ENCODE results near the gene CCDC174.

CCDC174 gene

GRCh38 chr3:14614189-14614588, 37.4 kb upstream of the CCDC174 start:
- Histone ChIP-seq H3K4me2 (ENCODE audit: low read depth, low read length, poor library complexity, severe bottlenecking) (no peak overlapping the region), H3K9me2 (replicated peaks; ENCODE audit: low read depth, low read length) (no peaks in the 10 kb centered on the region), H3F3A (ENCODE audit: low read depth) (no peaks in the 10 kb centered on the region), H3K9ac (ENCODE audit: low read depth, low read length, poor library complexity, severe bottlenecking) (no peak overlapping the region), H3K4me3 (ENCODE audit: low read length, poor library complexity, severe bottlenecking) (no peak overlapping the region), H3K79me2 (ENCODE audit: insufficient read depth, low read length) (no peaks in the 10 kb centered on the region), H3K36me3 (ENCODE audit: insufficient read depth, low read length) (no peaks in the 10 kb centered on the region), H3K9me3 (ENCODE audit: insufficient read depth, low read depth, low read length) (no peaks in the 10 kb centered on the region), H4K20me1 (ENCODE audit: insufficient read depth, low read length, poor library complexity, severe bottlenecking) (no peaks in the 10 kb centered on the region), H2AFZ (ENCODE audit: low read length) (no peak overlapping the region), H3K27me3 (ENCODE audit: insufficient read depth, low read length, poor library complexity, severe bottlenecking) (no peaks in the 10 kb centered on the region), H3K4me1 (ENCODE audit: insufficient read depth, low read length, poor library complexity, severe bottlenecking) (no peaks in the 10 kb centered on the region)
- TF ChIP-seq CTCF (conservative IDR thresholded peaks at IDR 0.05; ENCODE audit: low read length) (no peak), EZH2phosphoT487 (IDR thresholded peaks at IDR 0.05; ENCODE audit: borderline replicate concordance) (no peak)

GRCh38 chr3:14614862-14615261, 36.7 kb upstream of the CCDC174 start:
- H4K20me1 ChIP-seq (ENCODE audit: insufficient read depth, low read length, poor library complexity, severe bottlenecking) = no peaks in the 10 kb centered on the region
- no peak overlapping the region for H3K4me2 ChIP-seq (ENCODE audit: low read depth, low read length, poor library complexity, severe bottlenecking)
- H3K9me3 ChIP-seq (ENCODE audit: insufficient read depth, low read depth, low read length) = no peaks in the 10 kb centered on the region
- no peaks in the 10 kb centered on the region for H3K79me2 ChIP-seq (ENCODE audit: insufficient read depth, low read length)
- no peaks in the 10 kb centered on the region for H3K4me1 ChIP-seq (ENCODE audit: insufficient read depth, low read length, poor library complexity, severe bottlenecking)
- no peak overlapping the region for H3K4me3 ChIP-seq (ENCODE audit: low read length, poor library complexity, severe bottlenecking)
- no peaks in the 10 kb centered on the region for H3F3A ChIP-seq (ENCODE audit: low read depth)
- H3K27me3 ChIP-seq (ENCODE audit: insufficient read depth, low read length, poor library complexity, severe bottlenecking) = no peaks in the 10 kb centered on the region
- no peaks in the 10 kb centered on the region for H3K36me3 ChIP-seq (ENCODE audit: insufficient read depth, low read length)
- TF ChIP-seq EZH2phosphoT487 (IDR thresholded peaks at IDR 0.05; ENCODE audit: borderline replicate concordance) (no peak), CTCF (conservative IDR thresholded peaks at IDR 0.05; ENCODE audit: low read length) (no peak)
- no peak overlapping the region for H2AFZ ChIP-seq (ENCODE audit: low read length)
- no peaks in the 10 kb centered on the region for H3K9me2 ChIP-seq (replicated peaks; ENCODE audit: low read depth, low read length)
- no peak overlapping the region for H3K9ac ChIP-seq (ENCODE audit: low read depth, low read length, poor library complexity, severe bottlenecking)

- no peak overlapping the region for H3K4me2 ChIP-seq (ENCODE audit: low read depth, low read length, poor library complexity, severe bottlenecking)
- H3K9me3 ChIP-seq (ENCODE audit: insufficient read depth, low read depth, low read length) = no peaks in the 10 kb centered on the region
- no peaks in the 10 kb centered on the region for H4K20me1 ChIP-seq (ENCODE audit: insufficient read depth, low read length, poor library complexity, severe bottlenecking)
- no peak overlapping the region for H3K4me3 ChIP-seq (ENCODE audit: low read length, poor library complexity, severe bottlenecking)
- no peaks in the 10 kb centered on the region for H3K27me3 ChIP-seq (ENCODE audit: insufficient read depth, low read length, poor library complexity, severe bottlenecking)
- H3K4me1 ChIP-seq (ENCODE audit: insufficient read depth, low read length, poor library complexity, severe bottlenecking) = no peaks in the 10 kb centered on the region
- H3K79me2 ChIP-seq (ENCODE audit: insufficient read depth, low read length) = no peaks in the 10 kb centered on the region
- H2AFZ ChIP-seq (ENCODE audit: low read length) = no peak overlapping the region
- no peak overlapping the region for H3K9ac ChIP-seq (ENCODE audit: low read depth, low read length, poor library complexity, severe bottlenecking)
- H3K9me2 ChIP-seq (replicated peaks; ENCODE audit: low read depth, low read length) = no peaks in the 10 kb centered on the region
- no peaks in the 10 kb centered on the region for H3F3A ChIP-seq (ENCODE audit: low read depth)
- TF ChIP-seq CTCF (conservative IDR thresholded peaks at IDR 0.05; ENCODE audit: low read length) (no peak), EZH2phosphoT487 (IDR thresholded peaks at IDR 0.05; ENCODE audit: borderline replicate concordance) (no peak)
- H3K36me3 ChIP-seq (ENCODE audit: insufficient read depth, low read length) = no peaks in the 10 kb centered on the region
Observed at GRCh38 chr3:14616606-14617507, 34.7 kb upstream of the CCDC174 start.

Data from Loucy (cell line).